Measurements from ENCODE around the gene KDM3A. TPM values are rescaled to one million over a fixed set of nuclear protein-coding genes. Genes with fewer than 3 reads are reported as not detected.

KDM3A gene
- total RNA-seq, 1 experiment from 2014 or later = 34.2 TPM

DNA sequence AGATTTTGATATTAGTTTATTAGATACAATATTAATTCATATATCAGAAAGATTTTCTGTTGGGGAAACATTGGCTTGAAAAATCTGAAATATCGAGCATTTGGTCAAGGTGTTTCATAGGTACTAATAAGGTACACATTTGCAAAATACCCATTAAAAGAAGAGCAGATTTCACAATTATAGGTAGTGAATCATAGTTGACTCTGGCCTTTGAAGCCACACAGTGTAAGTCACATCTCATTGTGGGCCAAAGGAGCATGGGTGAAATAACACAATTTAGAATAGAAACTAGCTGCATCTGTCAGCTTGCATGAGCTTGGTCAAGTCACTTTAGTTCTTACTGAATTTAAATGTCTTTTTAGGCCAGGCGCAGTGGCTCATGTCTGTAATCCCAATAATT, 4.9 kb downstream of the KDM3A start:
- no peak for DNase-seq (ENCODE audit: low spot score)
- H3K4me3 Mint-ChIP-seq = no peak overlapping the region
- TF ChIP-seq ZNF423 (CRISPR knock-in tag; IDR thresholded peaks at IDR 0.05) (no peak), JUN (CRISPR knock-in tag; IDR thresholded peaks at IDR 0.05) (no peak), RELA (CRISPR knock-in tag; IDR thresholded peaks at IDR 0.05; ENCODE audit: borderline replicate concordance) (no peak), ZNF416 (CRISPR knock-in tag; IDR thresholded peaks at IDR 0.05) (no peak), ZNF396 (CRISPR knock-in tag; IDR thresholded peaks at IDR 0.05; ENCODE audit: borderline replicate concordance) (no peak), SMAD3 (CRISPR knock-in tag; IDR thresholded peaks at IDR 0.05; ENCODE audit: borderline replicate concordance) (no peak), ESRRA (CRISPR knock-in tag; IDR thresholded peaks at IDR 0.05; ENCODE audit: borderline replicate concordance) (no peak)
- TF ChIP-seq, protein P1, sequence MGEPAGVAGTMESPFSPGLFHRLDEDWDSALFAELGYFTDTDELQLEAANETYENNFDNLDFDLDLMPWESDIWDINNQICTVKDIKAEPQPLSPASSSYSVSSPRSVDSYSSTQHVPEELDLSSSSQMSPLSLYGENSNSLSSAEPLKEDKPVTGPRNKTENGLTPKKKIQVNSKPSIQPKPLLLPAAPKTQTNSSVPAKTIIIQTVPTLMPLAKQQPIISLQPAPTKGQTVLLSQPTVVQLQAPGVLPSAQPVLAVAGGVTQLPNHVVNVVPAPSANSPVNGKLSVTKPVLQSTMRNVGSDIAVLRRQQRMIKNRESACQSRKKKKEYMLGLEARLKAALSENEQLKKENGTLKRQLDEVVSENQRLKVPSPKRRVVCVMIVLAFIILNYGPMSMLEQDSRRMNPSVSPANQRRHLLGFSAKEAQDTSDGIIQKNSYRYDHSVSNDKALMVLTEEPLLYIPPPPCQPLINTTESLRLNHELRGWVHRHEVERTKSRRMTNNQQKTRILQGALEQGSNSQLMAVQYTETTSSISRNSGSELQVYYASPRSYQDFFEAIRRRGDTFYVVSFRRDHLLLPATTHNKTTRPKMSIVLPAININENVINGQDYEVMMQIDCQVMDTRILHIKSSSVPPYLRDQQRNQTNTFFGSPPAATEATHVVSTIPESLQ (CRISPR knock-in tag; IDR thresholded peaks at IDR 0.05) = no peak
- TF ChIP-seq, protein P2, sequence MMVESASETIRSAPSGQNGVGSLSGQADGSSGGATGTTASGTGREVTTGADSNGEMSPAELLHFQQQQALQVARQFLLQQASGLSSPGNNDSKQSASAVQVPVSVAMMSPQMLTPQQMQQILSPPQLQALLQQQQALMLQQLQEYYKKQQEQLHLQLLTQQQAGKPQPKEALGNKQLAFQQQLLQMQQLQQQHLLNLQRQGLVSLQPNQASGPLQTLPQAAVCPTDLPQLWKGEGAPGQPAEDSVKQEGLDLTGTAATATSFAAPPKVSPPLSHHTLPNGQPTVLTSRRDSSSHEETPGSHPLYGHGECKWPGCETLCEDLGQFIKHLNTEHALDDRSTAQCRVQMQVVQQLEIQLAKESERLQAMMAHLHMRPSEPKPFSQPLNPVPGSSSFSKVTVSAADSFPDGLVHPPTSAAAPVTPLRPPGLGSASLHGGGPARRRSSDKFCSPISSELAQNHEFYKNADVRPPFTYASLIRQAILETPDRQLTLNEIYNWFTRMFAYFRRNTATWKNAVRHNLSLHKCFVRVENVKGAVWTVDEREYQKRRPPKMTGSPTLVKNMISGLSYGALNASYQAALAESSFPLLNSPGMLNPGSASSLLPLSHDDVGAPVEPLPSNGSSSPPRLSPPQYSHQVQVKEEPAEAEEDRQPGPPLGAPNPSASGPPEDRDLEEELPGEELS (CRISPR knock-in tag; IDR thresholded peaks at IDR 0.05) = no peak
- TF ChIP-seq, protein P3, sequence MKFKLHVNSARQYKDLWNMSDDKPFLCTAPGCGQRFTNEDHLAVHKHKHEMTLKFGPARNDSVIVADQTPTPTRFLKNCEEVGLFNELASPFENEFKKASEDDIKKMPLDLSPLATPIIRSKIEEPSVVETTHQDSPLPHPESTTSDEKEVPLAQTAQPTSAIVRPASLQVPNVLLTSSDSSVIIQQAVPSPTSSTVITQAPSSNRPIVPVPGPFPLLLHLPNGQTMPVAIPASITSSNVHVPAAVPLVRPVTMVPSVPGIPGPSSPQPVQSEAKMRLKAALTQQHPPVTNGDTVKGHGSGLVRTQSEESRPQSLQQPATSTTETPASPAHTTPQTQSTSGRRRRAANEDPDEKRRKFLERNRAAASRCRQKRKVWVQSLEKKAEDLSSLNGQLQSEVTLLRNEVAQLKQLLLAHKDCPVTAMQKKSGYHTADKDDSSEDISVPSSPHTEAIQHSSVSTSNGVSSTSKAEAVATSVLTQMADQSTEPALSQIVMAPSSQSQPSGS (CRISPR knock-in tag; IDR thresholded peaks at IDR 0.05; ENCODE audit: borderline replicate concordance, low read depth) = no peak
- TF ChIP-seq, protein P4, sequence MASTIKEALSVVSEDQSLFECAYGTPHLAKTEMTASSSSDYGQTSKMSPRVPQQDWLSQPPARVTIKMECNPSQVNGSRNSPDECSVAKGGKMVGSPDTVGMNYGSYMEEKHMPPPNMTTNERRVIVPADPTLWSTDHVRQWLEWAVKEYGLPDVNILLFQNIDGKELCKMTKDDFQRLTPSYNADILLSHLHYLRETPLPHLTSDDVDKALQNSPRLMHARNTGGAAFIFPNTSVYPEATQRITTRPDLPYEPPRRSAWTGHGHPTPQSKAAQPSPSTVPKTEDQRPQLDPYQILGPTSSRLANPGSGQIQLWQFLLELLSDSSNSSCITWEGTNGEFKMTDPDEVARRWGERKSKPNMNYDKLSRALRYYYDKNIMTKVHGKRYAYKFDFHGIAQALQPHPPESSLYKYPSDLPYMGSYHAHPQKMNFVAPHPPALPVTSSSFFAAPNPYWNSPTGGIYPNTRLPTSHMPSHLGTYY (CRISPR knock-in tag; IDR thresholded peaks at IDR 0.05) = no peak
- TF ChIP-seq, protein P5, sequence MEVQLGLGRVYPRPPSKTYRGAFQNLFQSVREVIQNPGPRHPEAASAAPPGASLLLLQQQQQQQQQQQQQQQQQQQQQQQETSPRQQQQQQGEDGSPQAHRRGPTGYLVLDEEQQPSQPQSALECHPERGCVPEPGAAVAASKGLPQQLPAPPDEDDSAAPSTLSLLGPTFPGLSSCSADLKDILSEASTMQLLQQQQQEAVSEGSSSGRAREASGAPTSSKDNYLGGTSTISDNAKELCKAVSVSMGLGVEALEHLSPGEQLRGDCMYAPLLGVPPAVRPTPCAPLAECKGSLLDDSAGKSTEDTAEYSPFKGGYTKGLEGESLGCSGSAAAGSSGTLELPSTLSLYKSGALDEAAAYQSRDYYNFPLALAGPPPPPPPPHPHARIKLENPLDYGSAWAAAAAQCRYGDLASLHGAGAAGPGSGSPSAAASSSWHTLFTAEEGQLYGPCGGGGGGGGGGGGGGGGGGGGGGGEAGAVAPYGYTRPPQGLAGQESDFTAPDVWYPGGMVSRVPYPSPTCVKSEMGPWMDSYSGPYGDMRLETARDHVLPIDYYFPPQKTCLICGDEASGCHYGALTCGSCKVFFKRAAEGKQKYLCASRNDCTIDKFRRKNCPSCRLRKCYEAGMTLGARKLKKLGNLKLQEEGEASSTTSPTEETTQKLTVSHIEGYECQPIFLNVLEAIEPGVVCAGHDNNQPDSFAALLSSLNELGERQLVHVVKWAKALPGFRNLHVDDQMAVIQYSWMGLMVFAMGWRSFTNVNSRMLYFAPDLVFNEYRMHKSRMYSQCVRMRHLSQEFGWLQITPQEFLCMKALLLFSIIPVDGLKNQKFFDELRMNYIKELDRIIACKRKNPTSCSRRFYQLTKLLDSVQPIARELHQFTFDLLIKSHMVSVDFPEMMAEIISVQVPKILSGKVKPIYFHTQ (CRISPR knock-in tag; IDR thresholded peaks at IDR 0.05) = no peak
- CTCF ChIA-PET = no interaction called here
- no peak for ATAC-seq
- peaks cover 45% of the 10 kb centered on the region for H3K4me1 Mint-ChIP-seq
- no peak overlapping the region for H3K27ac Mint-ChIP-seq
- POLR2A ChIA-PET = no interaction called here
- no peaks in the 10 kb centered on the region for H3K9me3 Mint-ChIP-seq
- no peaks in the 10 kb centered on the region for H3K27me3 Mint-ChIP-seq (ENCODE audit: low read depth)
- H3K36me3 Mint-ChIP-seq = peaks cover 44% of the 10 kb centered on the region

DNA sequence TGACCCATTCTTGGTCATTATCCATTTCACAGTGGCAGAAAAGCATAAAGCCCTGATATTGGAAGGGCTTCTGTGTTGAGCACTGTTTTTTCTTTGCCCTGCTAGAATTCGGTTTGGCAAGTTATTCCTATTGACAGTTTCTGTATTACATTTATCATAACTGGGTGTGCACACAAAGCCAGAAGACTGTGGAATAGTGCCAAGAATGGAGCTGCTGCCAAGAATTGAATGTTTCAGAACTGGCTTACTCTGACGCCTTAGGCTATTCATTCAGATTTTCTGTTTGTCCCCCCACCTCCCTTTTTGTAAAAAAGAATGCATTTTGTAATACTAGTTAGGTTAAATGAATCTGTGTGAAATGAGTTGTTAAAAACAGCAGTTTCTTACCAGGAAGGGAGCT, 12.7 kb downstream of the KDM3A start:
- Mint-ChIP-seq H3K4me1 (peaks cover 11% of the 10 kb centered on the region), H3K27me3 (ENCODE audit: low read depth) (no peaks in the 10 kb centered on the region), H3K4me3 (no peak overlapping the region), H3K9me3 (no peaks in the 10 kb centered on the region), H3K27ac (no peak overlapping the region), H3K36me3 (peaks cover 76% of the 10 kb centered on the region)
- ATAC-seq (no peak), DNase-seq (ENCODE audit: low spot score) (no peak)
- CTCF ChIA-PET = no interaction called here
- POLR2A ChIA-PET = no interaction called here
- TF ChIP-seq ZNF263 (CRISPR knock-in tag; IDR thresholded peaks at IDR 0.05; ENCODE audit: low read depth) (no peak), CBFB (CRISPR knock-in tag; IDR thresholded peaks at IDR 0.05; ENCODE audit: low read depth) (no peak), ZNF138 (CRISPR knock-in tag; conservative IDR thresholded peaks at IDR 0.05) (no peak), ESRRA (CRISPR knock-in tag; IDR thresholded peaks at IDR 0.05; ENCODE audit: borderline replicate concordance) (no peak), RELA (CRISPR knock-in tag; IDR thresholded peaks at IDR 0.05; ENCODE audit: borderline replicate concordance) (no peak), HMGA2 (CRISPR knock-in tag; IDR thresholded peaks at IDR 0.05) (no peak), FOXJ3 (CRISPR knock-in tag; IDR thresholded peaks at IDR 0.05; ENCODE audit: borderline replicate concordance) (no peak), JUN (CRISPR knock-in tag; IDR thresholded peaks at IDR 0.05) (no peak), NFE2L1 (CRISPR knock-in tag; IDR thresholded peaks at IDR 0.05) (no peak), TCF7 (CRISPR knock-in tag; IDR thresholded peaks at IDR 0.05; ENCODE audit: low read depth) (no peak), ETV6 (CRISPR knock-in tag; IDR thresholded peaks at IDR 0.05) (no peak)
- TF ChIP-seq, protein P6, sequence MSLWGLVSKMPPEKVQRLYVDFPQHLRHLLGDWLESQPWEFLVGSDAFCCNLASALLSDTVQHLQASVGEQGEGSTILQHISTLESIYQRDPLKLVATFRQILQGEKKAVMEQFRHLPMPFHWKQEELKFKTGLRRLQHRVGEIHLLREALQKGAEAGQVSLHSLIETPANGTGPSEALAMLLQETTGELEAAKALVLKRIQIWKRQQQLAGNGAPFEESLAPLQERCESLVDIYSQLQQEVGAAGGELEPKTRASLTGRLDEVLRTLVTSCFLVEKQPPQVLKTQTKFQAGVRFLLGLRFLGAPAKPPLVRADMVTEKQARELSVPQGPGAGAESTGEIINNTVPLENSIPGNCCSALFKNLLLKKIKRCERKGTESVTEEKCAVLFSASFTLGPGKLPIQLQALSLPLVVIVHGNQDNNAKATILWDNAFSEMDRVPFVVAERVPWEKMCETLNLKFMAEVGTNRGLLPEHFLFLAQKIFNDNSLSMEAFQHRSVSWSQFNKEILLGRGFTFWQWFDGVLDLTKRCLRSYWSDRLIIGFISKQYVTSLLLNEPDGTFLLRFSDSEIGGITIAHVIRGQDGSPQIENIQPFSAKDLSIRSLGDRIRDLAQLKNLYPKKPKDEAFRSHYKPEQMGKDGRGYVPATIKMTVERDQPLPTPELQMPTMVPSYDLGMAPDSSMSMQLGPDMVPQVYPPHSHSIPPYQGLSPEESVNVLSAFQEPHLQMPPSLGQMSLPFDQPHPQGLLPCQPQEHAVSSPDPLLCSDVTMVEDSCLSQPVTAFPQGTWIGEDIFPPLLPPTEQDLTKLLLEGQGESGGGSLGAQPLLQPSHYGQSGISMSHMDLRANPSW (CRISPR knock-in tag; conservative IDR thresholded peaks at IDR 0.05; ENCODE audit: low read depth) = no peak
- TF ChIP-seq, protein P1 (CRISPR knock-in tag; IDR thresholded peaks at IDR 0.05) = no peak

Measured in WTC11 (cell line).